ENCODE measurements around the gene TTC21A.

- TF ChIP-seq CTCF (IDR thresholded peaks at IDR 0.05; ENCODE audit: low read depth, low read length) (no peak), POLR2A (IDR thresholded peaks at IDR 0.05; ENCODE audit: extremely low read depth, insufficient read length) (no peak), MAX (IDR thresholded peaks at IDR 0.05; ENCODE audit: low read depth, low read length) (no peak), MYC (IDR thresholded peaks at IDR 0.05; ENCODE audit: low read depth, low read length) (no peak)
Observed at GRCh38 chr3:39079530-39079929, 27.9 kb upstream of the TTC21A start.
